Osteoblast (primary cell): ENCODE results near the gene LIMA1. TPM values are rescaled to one million over a fixed set of nuclear protein-coding genes. Genes with fewer than 3 reads are reported as not detected.
"Not testable (repeated sequence)": the region's sequence is repeated elsewhere in the genome, so short reads cannot be mapped to it uniquely, and the experiment has no call there.

Source experiments
- DNase-seq: peaks from one replicate; pipeline ENCODE4 v3.0.0; 2011; ENCODE audit warnings: low spot score, mixed read lengths; ENCODE audit not compliant: insufficient read length; ENCODE audit errors: missing footprints
- H2AFZ ChIP-seq: 2 replicates; pipeline ENCODE4 v1.6.0; 2011; ENCODE audit warnings: mild to moderate bottlenecking, low read length
- H3K27ac ChIP-seq: 2 replicates; pipeline ENCODE4 v1.5.1; 2011; ENCODE audit warnings: mild to moderate bottlenecking, low read depth, low read length, moderate library complexity
- H3K27me3 ChIP-seq: 2 replicates; pipeline ENCODE4 v1.6.0; 2012; ENCODE audit warnings: mild to moderate bottlenecking, control low read depth, inconsistent platforms, low read length, moderate library complexity; ENCODE audit not compliant: insufficient read depth
- H3K36me3 ChIP-seq: 2 replicates; pipeline ENCODE4 v1.5.1; 2011; ENCODE audit warnings: mild to moderate bottlenecking, low read length, control low read depth, moderate library complexity; ENCODE audit not compliant: insufficient read depth
- H3K4me1 ChIP-seq: 2 replicates; pipeline ENCODE4 v1.5.1; 2011; ENCODE audit warnings: mild to moderate bottlenecking, low read length, control low read depth, moderate library complexity; ENCODE audit not compliant: insufficient read depth
- H3K4me2 ChIP-seq: 2 replicates; pipeline ENCODE4 v1.6.0; 2011; ENCODE audit warnings: mild to moderate bottlenecking, low read length; ENCODE audit not compliant: insufficient read depth
- H3K4me3 ChIP-seq: fragments of 200-600 bp; sonication (generic); 3 replicates; pipeline ENCODE4 v1.5.1; 2012; ENCODE audit warnings: mild to moderate bottlenecking, low read length, inconsistent platforms; ENCODE audit not compliant: insufficient read depth
- H3K79me2 ChIP-seq: 2 replicates; pipeline ENCODE4 v1.6.0; 2012; ENCODE audit warnings: mild to moderate bottlenecking, low read length, control low read depth, inconsistent platforms; ENCODE audit not compliant: insufficient read depth
- H3K9me3 ChIP-seq: 2 replicates; pipeline ENCODE4 v1.5.1; 2011; ENCODE audit warnings: low read depth, low read length, control low read depth
- H4K20me1 ChIP-seq: 2 replicates; pipeline ENCODE4 v1.6.0; 2012; ENCODE audit warnings: mild to moderate bottlenecking, low read length, control low read depth; ENCODE audit not compliant: insufficient read depth
- CTCF ChIP-seq: IDR thresholded peaks from 2 replicates; pipeline ENCODE4 v1.5.1; 2011; ENCODE audit warnings: mild to moderate bottlenecking, low read depth, low read length, moderate library complexity; ENCODE audit errors: extremely low read depth
- total RNA-seq: library from RNA; depleted of rRNA; stranded (reverse); fragments of >200 nt; gene quantifications from 2 replicates; pipeline ENCODE4 v1.2.3, GENCODE V29; 2012

LIMA1 gene
- total RNA-seq, 1 donor = 433 TPM

- no peak overlapping the region for H3K4me2 ChIP-seq
- no peak for DNase-seq
- no peaks in the 10 kb centered on the region for H3K27me3 ChIP-seq
- no peaks in the 10 kb centered on the region for H4K20me1 ChIP-seq
- no peak overlapping the region for H3K4me3 ChIP-seq
- H3K27ac ChIP-seq = no peak overlapping the region
- H3K9me3 ChIP-seq = no peaks in the 10 kb centered on the region
- no peak overlapping the region for H2AFZ ChIP-seq
- peaks cover 9% of the 10 kb centered on the region for H3K4me1 ChIP-seq
- peaks cover 4% of the 10 kb centered on the region for H3K79me2 ChIP-seq
- no peak for TF ChIP-seq CTCF
- no peaks in the 10 kb centered on the region for H3K36me3 ChIP-seq
These were observed 32.5 kb upstream of the LIMA1 start for GRCh38 chr12:50315803-50316202.

GRCh38 chr12:50314636-50315312, 31.5 kb upstream of the LIMA1 start:
- H3K9me3 ChIP-seq = no peaks in the 10 kb centered on the region
- no peak overlapping the region for H3K27ac ChIP-seq
- no peak overlapping the region for H2AFZ ChIP-seq
- no peaks in the 10 kb centered on the region for H3K36me3 ChIP-seq
- H3K79me2 ChIP-seq = peaks cover 4% of the 10 kb centered on the region
- H4K20me1 ChIP-seq = no peaks in the 10 kb centered on the region
- no peak overlapping the region for H3K4me2 ChIP-seq
- TF ChIP-seq CTCF = peak; percentile 69
- DNase-seq = peak; percentile 89
- no peak overlapping the region for H3K4me3 ChIP-seq
- H3K27me3 ChIP-seq = no peaks in the 10 kb centered on the region
- peaks cover 9% of the 10 kb centered on the region for H3K4me1 ChIP-seq

- H3K9me3 ChIP-seq, H2AFZ ChIP-seq, DNase-seq, H3K4me3 ChIP-seq, H3K4me2 ChIP-seq, H3K27ac ChIP-seq, H3K4me1 ChIP-seq, H3K79me2 ChIP-seq, H3K36me3 ChIP-seq, H4K20me1 ChIP-seq, H3K27me3 ChIP-seq: not testable (repeated sequence)
These were observed 30.7 kb upstream of the LIMA1 start for GRCh38 chr12:50313971-50314370.

- no peak for DNase-seq
- no peak for TF ChIP-seq CTCF
- no peak overlapping the region for H3K27ac ChIP-seq
- peaks cover 4% of the 10 kb centered on the region for H3K79me2 ChIP-seq
- no peaks in the 10 kb centered on the region for H3K27me3 ChIP-seq
- peaks cover 9% of the 10 kb centered on the region for H3K4me1 ChIP-seq
- no peaks in the 10 kb centered on the region for H4K20me1 ChIP-seq
- no peak overlapping the region for H3K4me2 ChIP-seq
- no peaks in the 10 kb centered on the region for H3K9me3 ChIP-seq
- H3K36me3 ChIP-seq = no peaks in the 10 kb centered on the region
- H2AFZ ChIP-seq = no peak overlapping the region
- H3K4me3 ChIP-seq = no peak overlapping the region
These were observed 30.1 kb upstream of the LIMA1 start for GRCh38 chr12:50313256-50313931.

GRCh38 chr12:50311858-50312609, 28.7 kb upstream of the LIMA1 start:
- H3K4me1 ChIP-seq, H3K27me3 ChIP-seq, H3K36me3 ChIP-seq, H3K4me3 ChIP-seq, H3K9me3 ChIP-seq, DNase-seq, H4K20me1 ChIP-seq, H3K79me2 ChIP-seq: not testable (repeated sequence)
- Histone ChIP-seq H2AFZ (peak overlapping the region; percentile 44), H3K27ac (peak overlapping the region; percentile 73), H3K4me2 (peak overlapping the region; percentile 18)
